Body of pancreas (tissue), 4 donors: ENCODE results near the gene SLC7A1.

Experiments used
- CTCF ChIP-seq, 7 experiments: fragments of 450-650 bp in 4 of 7; fragments of 200-600 bp in 3 of 7; sonication (generic) in 3 of 7; IDR thresholded peaks; one replicate each; pipeline ENCODE4 v1.5.1; 2016 to 2019; ENCODE audit warnings: antibody characterized with exemption in 7 of 7
- POLR2A ChIP-seq, 3 donors: fragments of 450-650 bp; IDR thresholded peaks; one replicate each; pipeline ENCODE4 v1.6.1; 2016; ENCODE audit warnings: antibody characterized with exemption in 3 of 3, mild to moderate bottlenecking in 2 of 3

GRCh38 chr13:29494520-29494919 lies 101.0 kb downstream of the SLC7A1 start:
- no peak for TF ChIP-seq CTCF (IDR thresholded peaks at IDR 0.05)
- no peak for TF ChIP-seq POLR2A (IDR thresholded peaks at IDR 0.05)
